Bronchial epithelial cell (primary cell): ENCODE measurements around the gene DBP. TPM values are rescaled to one million over a fixed set of nuclear protein-coding genes. Genes with fewer than 3 reads are reported as not detected.

Source experiments
- DNase-seq: peaks from one replicate; pipeline ENCODE4 v3.0.0-alpha.2; 2010; ENCODE audit warnings: low read depth
- FAIRE-seq: peaks from 2 replicates; lab custom pipeline; 2011; peaks lifted over from hg19 to GRCh38; lab: Jason Lieb, UNC
- H3K27me3 ChIP-seq: 2 replicates; pipeline ENCODE4 v1.5.1; 2011; ENCODE audit warnings: low read length; ENCODE audit not compliant: control insufficient read depth, insufficient read depth
- H3K36me3 ChIP-seq: 2 replicates; pipeline ENCODE4 v1.5.1; 2011; ENCODE audit warnings: low read length; ENCODE audit not compliant: control insufficient read depth, insufficient read depth
- H3K4me3 ChIP-seq: 2 replicates; pipeline ENCODE4 v1.5.1; 2011; ENCODE audit warnings: mild to moderate bottlenecking, low read depth, low read length, control low read depth
- total RNA-seq: library from RNA; depleted of rRNA; stranded (reverse); fragments of >200 nt; gene quantifications from 2 replicates; pipeline ENCODE4 v1.2.1, GENCODE V29; 2014
- TF ChIP-seq, protein P1 (sequence below): IDR thresholded peaks from 2 replicates; pipeline ENCODE4 v1.5.1; 2011; ENCODE audit warnings: mild to moderate bottlenecking, moderate library complexity, low read length, control low read depth, inconsistent platforms; ENCODE audit not compliant: insufficient read depth, severe bottlenecking

The DBP gene
- total RNA-seq, 1 donor from 2014 or later, result 6.6 TPM

DNA sequence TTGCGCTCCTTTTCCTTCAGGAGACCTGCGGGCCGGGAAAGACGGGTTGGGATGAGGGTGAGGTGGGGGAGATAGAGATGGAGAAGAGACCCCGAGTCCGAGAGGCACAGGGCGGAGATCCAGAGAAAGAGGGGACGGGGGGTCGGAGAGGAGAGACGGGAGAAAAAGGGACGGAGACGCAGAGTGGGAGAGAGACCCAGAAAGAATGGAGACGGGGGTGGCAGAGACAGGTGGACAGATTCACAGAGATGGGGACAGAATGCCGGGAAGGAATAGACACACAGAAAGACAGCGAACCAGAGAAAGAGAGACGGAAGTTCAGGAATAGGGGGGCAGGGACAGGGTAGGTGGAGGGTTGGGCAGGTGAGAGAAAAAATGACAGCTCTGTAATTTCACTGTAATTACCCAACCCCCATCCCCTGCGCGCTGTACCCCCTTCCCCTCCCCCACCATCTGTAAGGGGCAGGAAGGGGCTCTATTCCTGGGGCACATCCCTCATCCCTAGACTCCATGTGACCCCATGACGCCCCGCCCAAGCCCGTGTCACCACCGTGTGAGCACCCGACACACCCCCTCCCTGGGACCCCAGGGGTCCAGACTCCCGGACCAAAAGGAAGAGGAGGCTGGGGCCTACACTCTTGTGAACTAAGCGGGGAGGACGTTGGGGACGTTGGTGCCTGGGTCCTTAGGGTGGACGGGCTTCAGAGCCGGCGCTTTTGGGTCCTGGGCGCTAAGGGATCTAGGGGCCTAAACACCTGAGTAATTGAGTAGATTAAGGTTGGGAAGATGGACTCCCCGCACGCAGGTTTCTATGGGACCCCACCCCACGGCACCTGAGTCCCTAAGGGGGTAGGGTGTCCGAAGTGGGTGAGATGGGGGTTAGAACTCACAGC lies 967 bp downstream of the DBP start:
- H3K4me3 ChIP-seq, result peak overlapping the region; percentile 58
- H3K36me3 ChIP-seq, result peaks cover 2% of the 10 kb centered on the region
- no peaks in the 10 kb centered on the region for H3K27me3 ChIP-seq
- FAIRE-seq (no peak), DNase-seq (no peak)
- TF ChIP-seq, protein P1, sequence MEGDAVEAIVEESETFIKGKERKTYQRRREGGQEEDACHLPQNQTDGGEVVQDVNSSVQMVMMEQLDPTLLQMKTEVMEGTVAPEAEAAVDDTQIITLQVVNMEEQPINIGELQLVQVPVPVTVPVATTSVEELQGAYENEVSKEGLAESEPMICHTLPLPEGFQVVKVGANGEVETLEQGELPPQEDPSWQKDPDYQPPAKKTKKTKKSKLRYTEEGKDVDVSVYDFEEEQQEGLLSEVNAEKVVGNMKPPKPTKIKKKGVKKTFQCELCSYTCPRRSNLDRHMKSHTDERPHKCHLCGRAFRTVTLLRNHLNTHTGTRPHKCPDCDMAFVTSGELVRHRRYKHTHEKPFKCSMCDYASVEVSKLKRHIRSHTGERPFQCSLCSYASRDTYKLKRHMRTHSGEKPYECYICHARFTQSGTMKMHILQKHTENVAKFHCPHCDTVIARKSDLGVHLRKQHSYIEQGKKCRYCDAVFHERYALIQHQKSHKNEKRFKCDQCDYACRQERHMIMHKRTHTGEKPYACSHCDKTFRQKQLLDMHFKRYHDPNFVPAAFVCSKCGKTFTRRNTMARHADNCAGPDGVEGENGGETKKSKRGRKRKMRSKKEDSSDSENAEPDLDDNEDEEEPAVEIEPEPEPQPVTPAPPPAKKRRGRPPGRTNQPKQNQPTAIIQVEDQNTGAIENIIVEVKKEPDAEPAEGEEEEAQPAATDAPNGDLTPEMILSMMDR, result no peak

DNA sequence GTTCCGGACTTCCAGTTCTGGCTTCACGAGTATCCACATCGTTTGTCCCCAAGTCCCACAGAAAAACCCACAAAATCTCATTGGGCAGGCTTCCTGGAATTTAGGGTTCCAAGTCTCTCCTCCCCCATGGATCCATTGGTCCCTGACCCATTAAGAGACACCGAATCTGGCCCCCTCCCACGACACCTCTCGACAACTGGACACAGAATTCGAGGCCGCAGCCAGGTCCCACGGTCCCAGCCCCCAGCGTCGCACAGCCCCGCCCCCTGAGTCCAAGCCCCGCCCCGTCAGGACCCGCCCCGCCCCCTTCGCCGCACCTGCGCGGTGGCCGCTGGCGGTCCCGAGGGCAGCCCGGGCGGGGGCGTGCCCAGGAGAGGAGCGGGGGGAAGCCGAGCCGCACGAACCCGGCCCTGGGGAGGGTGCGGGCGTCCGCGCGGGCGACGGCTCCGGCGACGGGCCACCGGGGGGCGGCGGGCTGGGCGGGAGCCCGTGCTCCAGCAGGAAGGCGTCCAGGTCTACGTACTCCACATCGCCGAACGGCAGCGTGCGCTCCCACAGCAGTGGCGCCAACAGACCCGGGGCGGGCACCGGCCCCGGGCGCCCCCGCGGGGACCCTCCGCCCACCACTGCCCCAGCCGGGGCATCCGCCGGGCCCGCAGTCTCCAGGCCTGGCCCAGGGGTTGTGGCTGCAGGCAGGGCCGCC lies 1.8 kb downstream of the DBP start:
- peaks cover 4% of the 10 kb centered on the region for H3K36me3 ChIP-seq
- DNase-seq, result no peak
- FAIRE-seq, result no peak
- no peaks in the 10 kb centered on the region for H3K27me3 ChIP-seq
- peak overlapping the region; percentile 58 for H3K4me3 ChIP-seq
- TF ChIP-seq, protein P1, result no peak

DNA sequence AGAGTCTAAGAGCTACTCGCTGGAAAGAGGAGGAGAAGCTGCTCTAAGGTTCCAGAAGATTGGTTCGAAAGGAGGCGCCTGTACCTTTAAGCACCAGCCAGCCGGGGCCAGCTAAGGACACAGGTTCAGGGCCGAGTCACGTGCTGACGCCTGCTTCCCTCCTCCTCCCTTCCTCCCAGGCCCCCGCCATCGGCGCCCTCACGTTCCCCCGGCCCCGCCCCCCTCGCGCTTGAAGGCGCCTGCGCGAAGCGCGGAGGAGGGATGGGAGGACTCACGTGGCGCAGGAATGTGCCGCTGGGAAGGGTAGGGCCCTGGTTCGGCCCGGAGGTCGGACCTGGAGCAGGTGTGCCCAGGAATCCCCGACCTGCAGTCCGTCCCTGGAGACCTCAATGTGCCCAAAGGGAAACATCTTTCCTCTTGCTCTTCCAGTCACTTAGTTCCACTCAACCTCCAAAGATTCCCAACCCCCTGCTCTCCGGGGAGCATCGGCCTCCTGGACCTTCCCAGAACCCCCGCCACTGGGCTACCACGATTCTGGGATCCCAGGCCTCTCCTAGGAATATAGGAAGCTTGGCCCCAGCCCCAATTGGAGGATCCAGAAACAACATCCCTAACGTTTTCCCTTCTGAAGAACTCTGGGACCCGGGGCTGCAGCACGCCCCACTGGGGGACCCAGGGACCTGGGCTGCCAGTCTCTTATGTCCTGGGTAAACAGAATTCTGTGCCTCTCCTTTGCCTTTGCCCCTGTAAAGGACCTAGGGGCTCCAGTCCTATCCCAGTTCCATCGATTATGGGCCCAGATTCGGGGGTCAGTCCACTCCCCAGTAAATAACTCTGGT lies 2.5 kb downstream of the DBP start:
- FAIRE-seq (no peak), DNase-seq (peak; percentile 80)
- peak overlapping the region; percentile 58 for H3K4me3 ChIP-seq
- peaks cover 7% of the 10 kb centered on the region for H3K36me3 ChIP-seq
- TF ChIP-seq, protein P1, result no peak
- no peaks in the 10 kb centered on the region for H3K27me3 ChIP-seq

DNA sequence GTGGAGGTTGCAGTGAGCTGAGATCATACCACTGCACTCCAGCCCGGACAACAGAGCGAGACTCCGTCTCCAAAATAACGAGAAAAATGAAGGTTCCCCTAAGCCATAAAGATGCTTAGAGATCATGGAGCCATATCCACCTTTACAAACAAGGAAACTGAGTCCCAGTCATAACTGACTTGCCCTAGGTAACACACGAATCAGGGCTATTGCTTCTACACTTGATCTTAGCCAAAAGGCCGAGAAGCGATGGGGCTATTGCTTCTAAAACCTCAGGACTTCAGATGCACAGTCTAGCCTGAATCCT lies 3.2 kb downstream of the DBP start:
- peaks cover 7% of the 10 kb centered on the region for H3K36me3 ChIP-seq
- FAIRE-seq (no peak), DNase-seq (no peak)
- TF ChIP-seq, protein P1, result no peak
- no peak overlapping the region for H3K4me3 ChIP-seq
- no peaks in the 10 kb centered on the region for H3K27me3 ChIP-seq

DNA sequence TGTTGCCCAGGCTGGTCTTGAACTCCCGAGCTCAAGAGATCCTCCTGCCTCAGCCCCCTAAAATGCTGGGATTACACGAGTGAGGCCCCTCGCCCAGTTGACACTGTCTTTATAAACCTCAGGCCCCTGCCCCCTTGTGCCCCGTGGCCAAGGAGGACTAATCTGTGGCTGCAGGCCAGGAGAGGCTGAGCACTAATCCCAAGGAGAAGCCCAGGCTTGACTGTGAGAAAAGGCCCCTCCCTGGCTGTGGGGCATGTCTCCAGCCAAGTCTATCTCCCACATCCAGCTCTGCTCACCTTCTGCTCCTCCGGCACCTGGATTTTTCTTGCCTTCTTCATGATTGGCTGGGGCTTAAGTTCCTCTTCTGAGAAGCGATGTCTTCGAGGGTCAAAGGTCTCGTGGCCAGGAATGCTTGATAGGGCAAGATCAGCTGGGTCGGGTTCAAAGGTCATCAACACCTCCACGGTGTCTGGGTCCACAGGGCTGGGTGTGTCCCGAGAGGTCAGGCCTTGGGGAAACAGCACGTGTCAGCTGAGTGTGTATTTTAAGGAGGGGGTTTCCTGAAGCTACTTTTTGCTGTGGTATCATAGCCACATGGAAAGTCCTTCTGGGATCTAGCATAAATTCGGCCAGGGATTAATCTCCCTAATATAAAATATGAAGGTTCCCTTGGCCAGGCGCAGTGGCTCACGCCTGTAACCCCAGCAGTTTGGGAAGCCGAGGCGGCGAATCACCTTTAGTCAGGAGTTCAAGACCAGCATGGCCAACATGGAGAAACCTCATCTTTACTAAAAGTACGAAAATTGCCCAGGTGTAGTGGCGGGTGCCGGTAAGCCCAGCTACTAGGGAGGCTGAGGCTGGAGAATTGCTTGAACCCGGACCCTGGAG lies 3.8 kb downstream of the DBP start:
- Histone ChIP-seq H3K27me3 (no peaks in the 10 kb centered on the region), H3K4me3 (no peak overlapping the region), H3K36me3 (peaks cover 7% of the 10 kb centered on the region)
- TF ChIP-seq, protein P1, result no peak
- peak; percentile 40 for DNase-seq
- FAIRE-seq, result no peak
